Kidney (tissue), 14 donors: Measurements from ENCODE around the gene PXT1. TPM values are rescaled to one million over a fixed set of nuclear protein-coding genes. Genes with fewer than 3 reads are reported as not detected.
"Not testable (repeated sequence)": the region's sequence is repeated elsewhere in the genome, so short reads cannot be mapped to it uniquely, and the experiment has no call there.

ENCODE experiments used
- DNase-seq, 5 donors: peaks; one replicate each; pipeline ENCODE4 v3.0.0-alpha.2; 2013 to 2020
- FAIRE-seq: peaks from 2 replicates; lab custom pipeline; 2012; peaks lifted over from hg19 to GRCh38; lab: Jason Lieb, UNC
- H3K27ac ChIP-seq, 2 donors: one replicate each; pipeline ENCODE4 v1.7.0; 2013; ENCODE audit warnings: low read depth in 2 of 2, low read length in 2 of 2, inconsistent platforms in 1 of 2
- H3K27me3 ChIP-seq: one replicate; pipeline ENCODE4 v1.7.1; 2013; ENCODE audit warnings: low read length, inconsistent platforms; ENCODE audit not compliant: control insufficient read depth, insufficient read depth
- H3K36me3 ChIP-seq, 3 donors: one replicate each; pipeline versions ENCODE4 v1.7.0 to v1.7.1; 2013; ENCODE audit warnings: low read length in 3 of 3, control low read depth in 1 of 3, inconsistent platforms in 1 of 3; ENCODE audit not compliant: insufficient read depth in 3 of 3, control insufficient read depth in 2 of 3
- H3K4me1 ChIP-seq, 3 donors: one replicate each; pipeline versions ENCODE4 v1.7.0 to v1.7.1; 2013; ENCODE audit warnings: low read length in 3 of 3, inconsistent platforms in 1 of 3, low read depth in 1 of 3; ENCODE audit not compliant: control insufficient read depth in 2 of 3, insufficient read depth in 2 of 3
- H3K4me3 ChIP-seq, 3 donors: one replicate each; pipeline versions ENCODE4 v1.7.0 to v1.8.1; 2013; ENCODE audit warnings: low read length in 3 of 3, control low read depth in 1 of 3, inconsistent platforms in 1 of 3
- H3K9ac ChIP-seq, 3 donors: one replicate each; pipeline versions ENCODE4 v1.7.0 to v1.7.1; 2013; ENCODE audit warnings: low read length in 3 of 3, control low read depth in 1 of 3, inconsistent platforms in 1 of 3
- H3K9me3 ChIP-seq, 3 donors: one replicate each; pipeline versions ENCODE4 v1.7.0 to v1.7.1; 2013; ENCODE audit warnings: low read length in 3 of 3, control low read depth in 1 of 3, inconsistent platforms in 1 of 3; ENCODE audit not compliant: control insufficient read depth in 2 of 3, insufficient read depth in 1 of 3
- intact Hi-C: fragments of 100-400 bp; cut with DNase I; formaldehyde crosslinking; loops from one replicate; pipeline ENCODE4 v1.11.1; 2022
- polyA plus RNA-seq: library from polyadenylated mRNA; stranded (reverse); fragments of 350-450 nt; fragmentation: Illumina TruSeq; extraction: RNeasy Lipid Tissue Mini Kit (QIAGEN cat#74804); gene quantifications from one replicate; pipeline ENCODE4 v1.2.3, GENCODE V29; 2014; ENCODE audit warnings: low read depth, low replicate concordance; ENCODE audit not compliant: insufficient read depth
- total RNA-seq: library from RNA; stranded (reverse); fragmentation: NEBNext Ultra II Directional; extraction: Animal tissue kit (Norgen Biotek cat#: 25700); gene quantifications from one replicate; pipeline ENCODE4 v1.2.1, GENCODE V29; 2021
- TF ChIP-seq, protein P1 (sequence below): IDR thresholded peaks from 3 replicates; pipeline ENCODE4 v1.5.1; 2012; ENCODE audit warnings: mild to moderate bottlenecking, moderate library complexity, borderline replicate concordance; ENCODE audit not compliant: insufficient read depth; ENCODE audit errors: extremely low read depth
- donor health status: control.
- donor health status: control.
- donor health status: control.
- donor health status: control.
- donor health status: control.
- donor health status: DM: yes; HTN: yes; CAD: no.
- donor health status: Normal renal cell carcinoma (clear cell type).

The PXT1 gene
- total and polyA plus RNA-seq, 2 donors from 2014 or later = 0.13 TPM; not detected in 1

DNA sequence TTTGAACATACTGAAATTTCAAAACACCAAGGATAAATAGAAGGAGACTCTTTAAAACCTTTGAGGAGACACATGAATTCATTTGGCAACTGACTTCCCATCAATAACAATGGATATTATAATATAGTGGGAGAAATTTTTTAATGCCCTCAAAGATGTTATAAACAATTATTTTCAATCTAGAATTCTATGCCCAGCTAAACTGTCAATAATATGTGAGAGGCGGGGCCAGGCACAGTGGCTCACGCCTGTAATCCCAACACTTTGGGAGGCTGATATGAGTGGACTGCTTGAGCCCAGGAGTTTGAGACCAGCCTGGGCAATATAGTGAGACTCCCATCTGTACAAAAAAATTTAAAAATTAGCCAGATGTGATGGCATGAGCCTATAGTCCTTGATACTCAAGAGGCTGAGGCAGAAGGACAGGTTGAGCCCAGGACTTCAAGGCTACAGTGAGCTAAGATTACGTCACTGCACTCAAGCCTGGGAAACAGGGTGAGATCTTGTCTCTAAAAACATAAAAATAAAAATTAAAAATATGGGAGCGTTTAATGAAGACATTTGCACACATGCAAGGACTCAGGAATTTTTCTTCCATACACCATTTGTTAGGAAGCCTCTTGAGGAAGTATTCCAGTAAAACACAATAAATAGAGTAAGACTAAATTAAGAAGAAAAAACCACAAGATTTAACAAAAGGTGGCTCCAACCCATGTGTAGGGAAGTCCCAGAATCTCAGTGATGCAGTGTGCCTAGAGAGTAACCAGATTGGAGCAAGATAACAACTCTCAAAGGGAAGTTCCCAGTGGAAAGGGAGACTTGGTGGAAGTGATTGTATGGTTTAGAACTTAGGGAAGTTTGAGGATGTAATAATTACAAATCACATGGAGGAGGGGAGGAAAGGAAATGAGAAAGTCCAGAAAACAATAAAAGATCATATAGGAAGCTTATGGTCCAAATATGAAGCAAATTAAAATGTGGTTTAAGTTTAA lies 28.9 kb downstream of the PXT1 start:
- H3K4me3 ChIP-seq = no peak overlapping the region
- no peak overlapping the region for H3K9ac ChIP-seq
- intact Hi-C loops = no loop called here
- no peaks in the 10 kb centered on the region for H3K36me3 ChIP-seq
- H3K4me1 ChIP-seq = no peaks in the 10 kb centered on the region
- H3K9me3 ChIP-seq = no peaks in the 10 kb centered on the region
- DNase-seq (no peak), FAIRE-seq (no peak)
- no peaks in the 10 kb centered on the region for H3K27me3 ChIP-seq
- no peak overlapping the region for H3K27ac ChIP-seq
- TF ChIP-seq, protein P1, sequence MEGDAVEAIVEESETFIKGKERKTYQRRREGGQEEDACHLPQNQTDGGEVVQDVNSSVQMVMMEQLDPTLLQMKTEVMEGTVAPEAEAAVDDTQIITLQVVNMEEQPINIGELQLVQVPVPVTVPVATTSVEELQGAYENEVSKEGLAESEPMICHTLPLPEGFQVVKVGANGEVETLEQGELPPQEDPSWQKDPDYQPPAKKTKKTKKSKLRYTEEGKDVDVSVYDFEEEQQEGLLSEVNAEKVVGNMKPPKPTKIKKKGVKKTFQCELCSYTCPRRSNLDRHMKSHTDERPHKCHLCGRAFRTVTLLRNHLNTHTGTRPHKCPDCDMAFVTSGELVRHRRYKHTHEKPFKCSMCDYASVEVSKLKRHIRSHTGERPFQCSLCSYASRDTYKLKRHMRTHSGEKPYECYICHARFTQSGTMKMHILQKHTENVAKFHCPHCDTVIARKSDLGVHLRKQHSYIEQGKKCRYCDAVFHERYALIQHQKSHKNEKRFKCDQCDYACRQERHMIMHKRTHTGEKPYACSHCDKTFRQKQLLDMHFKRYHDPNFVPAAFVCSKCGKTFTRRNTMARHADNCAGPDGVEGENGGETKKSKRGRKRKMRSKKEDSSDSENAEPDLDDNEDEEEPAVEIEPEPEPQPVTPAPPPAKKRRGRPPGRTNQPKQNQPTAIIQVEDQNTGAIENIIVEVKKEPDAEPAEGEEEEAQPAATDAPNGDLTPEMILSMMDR = no peak

DNA sequence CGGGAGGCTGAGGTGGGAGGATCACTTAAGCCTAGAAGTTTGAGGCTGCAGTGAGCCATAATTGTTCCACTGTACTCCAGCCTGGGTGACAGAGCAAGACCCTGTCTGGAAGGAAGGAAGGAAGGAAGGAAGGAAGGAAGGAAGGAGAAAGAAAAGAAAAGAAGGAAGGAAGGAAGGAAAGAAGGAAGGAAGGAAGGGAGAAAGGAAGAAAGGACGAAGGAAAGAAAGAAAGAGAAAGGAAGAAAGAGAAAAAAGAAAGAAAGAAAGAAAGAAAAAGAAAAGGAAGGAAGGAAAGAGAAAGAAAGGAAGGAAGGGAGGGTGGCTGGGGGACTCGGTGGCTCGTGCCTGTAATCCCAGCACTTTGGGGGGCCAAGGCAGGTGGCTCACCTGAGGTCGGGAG lies 32.9 kb downstream of the PXT1 start:
- H3K4me3 ChIP-seq, H3K36me3 ChIP-seq, intact Hi-C loops, H3K9ac ChIP-seq, FAIRE-seq, H3K27ac ChIP-seq, H3K9me3 ChIP-seq, DNase-seq, H3K4me1 ChIP-seq, H3K27me3 ChIP-seq: not testable (repeated sequence)

DNA sequence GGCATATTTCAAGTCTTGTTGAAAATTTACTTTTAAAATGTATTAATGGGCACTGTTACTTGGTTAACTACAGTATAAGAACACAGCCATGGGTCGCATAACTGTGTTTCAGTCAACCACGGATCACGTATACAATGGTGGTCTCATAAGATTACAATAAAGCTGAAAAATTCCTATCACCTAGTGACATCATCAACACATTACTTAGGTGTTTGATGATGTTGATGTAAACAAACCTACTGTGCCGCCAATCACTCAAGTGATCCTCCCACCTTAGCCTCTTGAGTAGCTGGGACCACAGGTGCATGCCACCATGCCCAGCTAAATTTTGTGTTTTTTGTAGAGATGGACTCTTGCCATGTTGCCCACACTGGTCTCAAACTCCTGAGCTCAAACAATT lies 38.5 kb downstream of the PXT1 start:
- H3K4me1 ChIP-seq = no peaks in the 10 kb centered on the region
- no peaks in the 10 kb centered on the region for H3K9me3 ChIP-seq
- intact Hi-C loops = no loop called here
- no peaks in the 10 kb centered on the region for H3K27me3 ChIP-seq
- H3K27ac ChIP-seq = no peak overlapping the region
- no peak overlapping the region for H3K4me3 ChIP-seq
- TF ChIP-seq, protein P1 = no peak
- no peak for DNase-seq
- FAIRE-seq = no peak
- H3K9ac ChIP-seq = no peak overlapping the region
- no peaks in the 10 kb centered on the region for H3K36me3 ChIP-seq

DNA sequence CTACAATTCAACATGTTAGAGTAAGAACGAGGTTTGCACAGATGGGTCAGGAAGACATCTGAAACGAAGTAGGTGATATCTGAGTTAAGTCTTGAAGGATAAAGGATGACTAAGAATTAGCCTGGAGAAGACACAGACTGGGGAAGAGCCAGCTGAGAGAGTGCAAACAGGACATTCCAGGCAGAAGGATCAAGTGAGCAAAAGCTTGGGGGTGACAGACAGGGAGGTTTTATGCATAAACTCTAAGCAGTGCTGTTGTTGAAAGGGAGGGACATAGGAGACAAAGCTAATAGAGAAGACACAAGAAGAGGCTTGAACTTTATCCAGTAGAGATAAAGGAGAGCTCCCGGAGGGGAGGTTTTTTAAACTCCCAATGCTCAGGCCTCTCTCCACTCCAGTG lies 40.2 kb downstream of the PXT1 start:
- no peak for DNase-seq
- no peak overlapping the region for H3K27ac ChIP-seq
- no peaks in the 10 kb centered on the region for H3K27me3 ChIP-seq
- no peak for FAIRE-seq
- intact Hi-C loops = no loop called here
- H3K9me3 ChIP-seq = no peaks in the 10 kb centered on the region
- no peaks in the 10 kb centered on the region for H3K4me1 ChIP-seq
- H3K36me3 ChIP-seq = no peaks in the 10 kb centered on the region
- H3K9ac ChIP-seq = no peak overlapping the region
- no peak overlapping the region for H3K4me3 ChIP-seq
- TF ChIP-seq, protein P1 = no peak
